NB4 (cell line): ENCODE measurements around the gene GDPD3.

Experiments
- POLR2A ChIP-seq: IDR thresholded peaks from 2 replicates; pipeline ENCODE4 v1.6.1; 2011; ENCODE audit warnings: mild to moderate bottlenecking; ENCODE audit not compliant: insufficient read length; ENCODE audit errors: extremely low read depth
- TF ChIP-seq, protein P1 (sequence below): IDR thresholded peaks from one replicate; pipeline ENCODE4 v1.5.1; 2012; ENCODE audit warnings: low read depth, low read length

DNA sequence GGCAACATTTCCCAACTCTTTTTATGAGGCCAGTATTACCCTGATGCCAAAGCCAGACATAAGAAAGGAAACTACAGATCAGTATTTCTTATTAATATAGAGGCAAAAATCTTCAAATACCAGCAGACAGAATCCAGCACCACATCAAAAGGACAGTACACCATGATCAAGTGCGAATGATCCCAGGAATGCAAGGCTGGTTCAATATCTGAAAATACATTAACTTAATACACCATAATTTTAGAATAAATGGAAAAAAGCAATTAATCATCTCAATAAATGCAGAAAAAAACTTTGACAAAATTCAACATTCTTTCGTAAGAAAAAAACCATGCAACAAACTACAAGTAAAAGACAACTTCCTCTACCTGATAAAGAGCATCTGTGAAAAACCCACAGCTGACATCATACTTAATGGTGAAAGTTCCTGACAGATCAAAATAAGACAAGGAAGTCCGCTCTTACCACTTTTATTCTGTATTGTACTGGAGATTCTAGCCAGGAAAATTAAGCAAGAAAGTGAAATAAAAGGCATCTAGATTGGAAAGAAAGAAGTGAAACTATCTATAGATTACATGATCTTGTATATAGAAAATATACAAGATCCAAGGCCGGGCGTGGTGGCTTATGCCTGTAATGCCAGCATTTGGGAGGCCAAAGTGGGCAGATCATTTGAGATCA lies 36.1 kb upstream of the GDPD3 start:
- TF ChIP-seq, protein P1, sequence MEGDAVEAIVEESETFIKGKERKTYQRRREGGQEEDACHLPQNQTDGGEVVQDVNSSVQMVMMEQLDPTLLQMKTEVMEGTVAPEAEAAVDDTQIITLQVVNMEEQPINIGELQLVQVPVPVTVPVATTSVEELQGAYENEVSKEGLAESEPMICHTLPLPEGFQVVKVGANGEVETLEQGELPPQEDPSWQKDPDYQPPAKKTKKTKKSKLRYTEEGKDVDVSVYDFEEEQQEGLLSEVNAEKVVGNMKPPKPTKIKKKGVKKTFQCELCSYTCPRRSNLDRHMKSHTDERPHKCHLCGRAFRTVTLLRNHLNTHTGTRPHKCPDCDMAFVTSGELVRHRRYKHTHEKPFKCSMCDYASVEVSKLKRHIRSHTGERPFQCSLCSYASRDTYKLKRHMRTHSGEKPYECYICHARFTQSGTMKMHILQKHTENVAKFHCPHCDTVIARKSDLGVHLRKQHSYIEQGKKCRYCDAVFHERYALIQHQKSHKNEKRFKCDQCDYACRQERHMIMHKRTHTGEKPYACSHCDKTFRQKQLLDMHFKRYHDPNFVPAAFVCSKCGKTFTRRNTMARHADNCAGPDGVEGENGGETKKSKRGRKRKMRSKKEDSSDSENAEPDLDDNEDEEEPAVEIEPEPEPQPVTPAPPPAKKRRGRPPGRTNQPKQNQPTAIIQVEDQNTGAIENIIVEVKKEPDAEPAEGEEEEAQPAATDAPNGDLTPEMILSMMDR, result no peak
- no peak for TF ChIP-seq POLR2A
